AG10803 (cell line): Measurements from ENCODE around the gene CAMKK2.
"Not testable (repeated sequence)": the region's sequence is repeated elsewhere in the genome, so short reads cannot be mapped to it uniquely, and the experiment has no call there.

Source experiments
- DNase-seq: peaks from one replicate; pipeline ENCODE4 v3.0.0; 2010; ENCODE audit warnings: low read depth
- H3K4me3 ChIP-seq: 2 replicates; pipeline ENCODE4 v1.5.1; 2011; ENCODE audit warnings: mild to moderate bottlenecking, low read length, control low read depth
- TF ChIP-seq, protein P1 (sequence below): conservative IDR thresholded peaks from 2 replicates; pipeline ENCODE4 v1.5.1; 2011; ENCODE audit warnings: mild to moderate bottlenecking, low read length, control low read depth, inconsistent platforms

CAMKK2 gene

DNA sequence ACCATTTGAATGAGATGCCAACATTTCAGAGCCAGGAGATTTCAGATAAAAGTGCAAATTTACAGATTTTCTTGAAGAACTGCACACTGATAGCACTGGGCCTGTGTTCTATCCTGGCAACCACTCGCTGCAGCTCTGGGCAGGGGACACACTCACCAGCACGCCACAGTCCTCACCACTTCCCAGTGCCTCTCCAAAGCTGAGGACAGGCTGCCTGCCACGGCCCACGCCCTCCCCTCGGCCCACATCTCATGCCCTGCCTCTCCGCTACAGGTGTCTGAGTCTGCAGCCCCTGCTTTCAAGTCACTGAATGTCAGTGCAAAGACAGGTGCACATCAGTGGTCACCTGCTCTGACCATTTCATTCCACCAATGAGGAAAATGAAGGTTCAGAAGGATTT, 12.7 kb downstream of the CAMKK2 start:
- DNase-seq, result no peak
- no peak overlapping the region for H3K4me3 ChIP-seq
- TF ChIP-seq, protein P1, sequence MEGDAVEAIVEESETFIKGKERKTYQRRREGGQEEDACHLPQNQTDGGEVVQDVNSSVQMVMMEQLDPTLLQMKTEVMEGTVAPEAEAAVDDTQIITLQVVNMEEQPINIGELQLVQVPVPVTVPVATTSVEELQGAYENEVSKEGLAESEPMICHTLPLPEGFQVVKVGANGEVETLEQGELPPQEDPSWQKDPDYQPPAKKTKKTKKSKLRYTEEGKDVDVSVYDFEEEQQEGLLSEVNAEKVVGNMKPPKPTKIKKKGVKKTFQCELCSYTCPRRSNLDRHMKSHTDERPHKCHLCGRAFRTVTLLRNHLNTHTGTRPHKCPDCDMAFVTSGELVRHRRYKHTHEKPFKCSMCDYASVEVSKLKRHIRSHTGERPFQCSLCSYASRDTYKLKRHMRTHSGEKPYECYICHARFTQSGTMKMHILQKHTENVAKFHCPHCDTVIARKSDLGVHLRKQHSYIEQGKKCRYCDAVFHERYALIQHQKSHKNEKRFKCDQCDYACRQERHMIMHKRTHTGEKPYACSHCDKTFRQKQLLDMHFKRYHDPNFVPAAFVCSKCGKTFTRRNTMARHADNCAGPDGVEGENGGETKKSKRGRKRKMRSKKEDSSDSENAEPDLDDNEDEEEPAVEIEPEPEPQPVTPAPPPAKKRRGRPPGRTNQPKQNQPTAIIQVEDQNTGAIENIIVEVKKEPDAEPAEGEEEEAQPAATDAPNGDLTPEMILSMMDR, result no peak

DNA sequence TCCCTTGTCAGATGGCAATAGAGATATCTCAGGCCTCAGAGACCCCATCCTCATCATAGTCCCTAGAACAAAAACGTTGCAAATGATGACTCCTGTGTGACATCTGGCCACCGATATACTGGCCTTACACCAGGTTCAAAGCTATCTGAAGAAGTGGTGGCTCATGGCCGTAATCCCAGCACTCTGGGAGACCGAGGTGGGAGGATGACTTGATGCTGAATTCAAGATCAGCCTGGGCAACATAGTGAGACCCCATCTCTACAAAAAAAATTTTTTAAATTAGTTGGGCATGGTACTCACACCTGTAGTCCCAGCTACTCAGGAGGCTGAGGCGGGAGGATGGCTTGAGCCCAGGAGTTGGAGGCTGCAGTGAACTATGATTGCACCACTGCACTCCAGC, 13.1 kb downstream of the CAMKK2 start:
- TF ChIP-seq, protein P1, result no peak
- no peak overlapping the region for H3K4me3 ChIP-seq
- DNase-seq, result no peak

DNA sequence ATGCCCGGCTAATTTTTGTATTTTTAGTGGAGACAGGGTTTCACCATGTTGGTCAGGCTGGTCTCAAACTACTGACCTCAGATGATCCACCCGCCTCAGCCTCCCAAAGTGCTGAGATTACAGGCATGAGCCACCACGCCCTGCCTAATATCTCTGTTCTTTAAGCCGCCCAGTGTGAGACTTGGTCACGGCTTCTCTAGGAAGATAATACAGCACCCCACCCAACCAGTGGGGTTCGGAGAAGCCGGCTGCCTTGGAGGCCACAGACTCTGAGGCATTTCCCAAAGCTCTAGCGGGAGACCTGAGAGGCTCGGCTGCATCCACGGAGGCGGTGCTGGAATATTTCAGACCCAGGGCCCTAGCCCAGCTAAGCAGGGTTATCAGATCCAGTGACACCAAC, 13.6 kb downstream of the CAMKK2 start:
- H3K4me3 ChIP-seq, DNase-seq: not testable (repeated sequence)

DNA sequence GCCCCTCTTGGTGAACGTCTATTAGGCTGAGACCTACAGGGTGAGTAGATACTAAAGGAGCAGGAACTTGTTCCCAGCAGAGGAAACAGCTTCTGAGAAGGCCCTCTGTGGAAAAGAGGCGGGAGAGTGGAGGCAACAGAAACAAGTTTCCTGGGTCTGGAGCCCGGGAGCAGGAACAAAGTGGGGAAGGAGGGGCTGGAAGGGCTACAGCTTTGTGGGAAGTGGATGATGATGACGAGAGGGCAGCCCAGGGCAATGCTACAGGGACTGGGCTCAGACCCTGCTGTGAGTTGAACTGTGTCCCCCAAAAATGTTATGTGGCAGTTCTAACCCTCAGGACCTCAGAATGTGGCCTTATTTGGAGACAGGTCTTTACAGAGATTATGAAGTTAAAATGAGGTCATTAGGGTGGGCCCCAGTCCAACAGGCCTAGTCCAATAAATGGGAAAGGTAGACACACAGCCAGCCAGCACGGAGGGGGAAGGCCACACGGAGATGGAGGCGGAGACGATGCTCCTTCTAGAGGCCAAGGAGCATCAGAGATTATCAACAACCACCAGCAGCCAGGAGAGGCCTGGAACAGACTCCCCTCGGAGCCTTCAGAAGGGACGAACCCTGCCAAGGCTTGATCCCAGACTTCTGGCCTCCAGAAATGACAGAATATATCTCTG, 14.3 kb downstream of the CAMKK2 start:
- no peak for DNase-seq
- no peak overlapping the region for H3K4me3 ChIP-seq
- TF ChIP-seq, protein P1, result no peak

DNA sequence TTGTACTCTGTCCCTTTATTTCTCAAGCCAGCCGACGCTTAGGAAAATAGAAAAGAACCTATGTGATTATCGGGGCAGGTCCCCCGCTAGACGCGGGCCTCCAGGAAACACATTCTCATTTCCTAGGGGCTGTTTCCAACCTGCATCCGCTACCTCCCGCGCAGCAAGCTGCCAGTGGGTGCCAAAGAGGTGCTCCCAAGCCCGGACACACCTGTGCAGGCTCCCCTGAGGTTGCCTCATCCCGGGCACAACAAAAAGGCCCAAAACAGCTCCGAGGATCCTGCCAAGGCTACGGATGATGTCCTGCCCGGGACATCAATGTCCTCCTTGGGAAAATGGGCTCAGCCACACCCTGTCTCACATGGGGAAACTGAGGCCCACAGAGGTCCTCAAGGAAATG, 15.4 kb downstream of the CAMKK2 start:
- H3K4me3 ChIP-seq, DNase-seq: not testable (repeated sequence)

DNA sequence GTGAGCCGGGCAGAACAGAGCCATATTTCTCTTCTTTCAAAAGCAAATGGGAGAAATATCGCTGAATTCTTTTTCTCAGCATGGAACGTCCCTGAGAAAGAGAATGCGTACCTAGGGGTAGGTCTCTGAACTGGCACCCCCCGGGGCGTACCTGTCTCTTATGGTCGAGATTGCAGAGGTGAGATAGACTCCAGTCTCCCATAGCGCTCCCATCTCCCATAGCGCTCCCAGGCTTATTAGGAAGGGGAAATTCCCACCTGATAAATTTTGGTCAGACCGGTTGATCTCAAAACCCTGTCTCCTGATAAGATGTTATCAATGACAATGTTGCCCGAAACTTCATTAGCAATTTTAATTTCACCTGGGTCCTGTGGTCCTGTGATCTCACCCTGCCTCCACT, 16.0 kb downstream of the CAMKK2 start:
- DNase-seq, H3K4me3 ChIP-seq: not testable (repeated sequence)

DNA sequence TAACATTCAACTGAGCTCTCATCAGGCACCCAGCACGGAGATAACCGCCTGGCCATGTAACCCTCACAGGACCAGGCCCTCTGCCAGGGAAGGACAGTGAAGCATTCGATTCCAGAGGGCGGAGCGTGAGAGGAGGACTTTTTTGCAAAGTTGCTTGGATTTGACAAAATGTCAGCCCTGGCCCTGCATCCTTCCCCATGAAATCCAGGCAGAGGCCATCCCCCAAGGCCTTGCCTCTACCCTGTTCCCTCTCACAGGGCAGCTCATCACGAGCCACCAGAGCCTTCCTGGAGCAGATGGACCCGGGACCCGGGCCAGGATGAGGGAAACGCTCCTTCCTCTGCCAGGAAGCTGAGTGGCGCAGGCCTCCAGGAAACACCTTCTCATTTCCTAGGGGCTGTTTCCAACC, 17.0 kb downstream of the CAMKK2 start:
- no peak overlapping the region for H3K4me3 ChIP-seq
- DNase-seq, result peak; percentile 21
- TF ChIP-seq, protein P1, result no peak

DNA sequence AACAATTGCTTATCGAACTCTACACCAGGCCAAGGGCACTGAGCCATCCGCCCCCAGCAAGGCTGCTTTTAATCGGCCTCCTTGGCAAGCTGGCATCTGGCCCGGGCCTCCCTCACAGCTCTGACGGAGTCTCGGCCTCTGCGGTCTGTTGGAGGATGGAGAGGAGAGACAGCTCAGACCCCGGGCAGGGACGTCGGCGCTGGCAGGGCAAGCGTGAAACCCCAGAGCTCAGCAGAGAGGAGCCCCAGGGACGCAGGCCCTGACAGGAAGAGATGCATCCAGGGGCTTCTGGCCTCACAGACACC, 17.5 kb downstream of the CAMKK2 start:
- TF ChIP-seq, protein P1, result no peak
- no peak overlapping the region for H3K4me3 ChIP-seq
- DNase-seq, result no peak
